Fibroblast of lung (primary cell): ENCODE results near the gene HPS1. TPM values are rescaled to one million over a fixed set of nuclear protein-coding genes. Genes with fewer than 3 reads are reported as not detected.

Experiments used
- DNase-seq, 2 donors: peaks; one replicate each; pipeline versions ENCODE4 v3.0.0 to v3.0.0-alpha.2; 2010; ENCODE audit warnings: low read depth in 2 of 2
- H2AFZ ChIP-seq: 2 replicates; pipeline ENCODE4 v1.5.1; 2012; ENCODE audit warnings: low read length, control low read depth, inconsistent platforms
- H3K27ac ChIP-seq: 2 replicates; pipeline ENCODE4 v1.5.1; 2011; ENCODE audit warnings: low read length, control low read depth; ENCODE audit not compliant: insufficient read depth
- H3K27me3 ChIP-seq: 2 replicates; pipeline ENCODE4 v1.5.1; 2011; ENCODE audit warnings: mild to moderate bottlenecking, low read length; ENCODE audit not compliant: control insufficient read depth, insufficient read depth
- H3K36me3 ChIP-seq: 2 replicates; pipeline ENCODE4 v1.5.1; 2011; ENCODE audit warnings: low read length; ENCODE audit not compliant: control insufficient read depth, insufficient read depth
- H3K4me1 ChIP-seq: 2 replicates; pipeline ENCODE4 v1.5.1; 2011; ENCODE audit warnings: low read length; ENCODE audit not compliant: control insufficient read depth, insufficient read depth; ENCODE audit errors: extremely low read depth
- H3K4me2 ChIP-seq: 2 replicates; pipeline ENCODE4 v1.5.1; 2011; ENCODE audit warnings: low read length, control low read depth; ENCODE audit not compliant: insufficient read depth; ENCODE audit errors: extremely low read depth
- H3K4me3 ChIP-seq, 4 experiments: fragments of 200-600 bp in 1 of 4; sonication (generic) in 1 of 4; replicated peaks in 1 of 4; 2 replicates each; pipeline ENCODE4 v1.5.1; 2011 to 2016; ENCODE audit warnings: low read length in 4 of 4, low read depth in 3 of 4, mild to moderate bottlenecking in 3 of 4, control low read depth in 2 of 4, inconsistent platforms in 1 of 4, mixed read lengths in 1 of 4; ENCODE audit not compliant: insufficient read depth in 1 of 4; ENCODE audit errors: control extremely low read depth in 1 of 4
- H3K79me2 ChIP-seq: 2 replicates; pipeline ENCODE4 v1.5.1; 2012; ENCODE audit warnings: mild to moderate bottlenecking, low read length, inconsistent platforms; ENCODE audit not compliant: control insufficient read depth, insufficient read depth
- H3K9ac ChIP-seq: 2 replicates; pipeline ENCODE4 v1.5.1; 2011; ENCODE audit warnings: mild to moderate bottlenecking, low read length, control low read depth; ENCODE audit not compliant: insufficient read depth
- H3K9me3 ChIP-seq: 2 replicates; pipeline ENCODE4 v1.5.1; 2012; ENCODE audit warnings: low read depth, low read length; ENCODE audit not compliant: control insufficient read depth, insufficient read depth
- H4K20me1 ChIP-seq: 2 replicates; pipeline ENCODE4 v1.5.1; 2011; ENCODE audit warnings: low read length; ENCODE audit not compliant: control insufficient read depth, insufficient read depth; ENCODE audit errors: extremely low read depth
- EZH2 ChIP-seq: IDR thresholded peaks from 2 replicates; pipeline ENCODE4 v1.5.1; 2012; ENCODE audit warnings: low read length, control low read depth, mild to moderate bottlenecking; ENCODE audit errors: missing control alignments
- polyA plus RNA-seq, 2 donors: library from polyadenylated mRNA; depleted of rRNA in 1 of 2; stranded (reverse) in 1 of 2; unstranded in 1 of 2; fragments of >200 nt; gene quantifications; 2 replicates each; pipeline ENCODE4 v1.2.1, GENCODE V29; 2011 to 2012; ENCODE audit warnings: missing spikeins in 1 of 2
- total RNA-seq: library from RNA; depleted of rRNA; stranded (reverse); fragments of >200 nt; gene quantifications from 2 replicates; pipeline ENCODE4 v1.2.1, GENCODE V29; 2014
- TF ChIP-seq, protein P1 (sequence below), 2 donors: IDR thresholded peaks in 1 of 2; conservative IDR thresholded peaks in 1 of 2; 1 replicate in 1 of 2; 2 replicates in 1 of 2; pipeline ENCODE4 v1.5.1; 2011 to 2012; ENCODE audit warnings: low read length in 2 of 2, control low read depth in 1 of 2, inconsistent platforms in 1 of 2, low read depth in 1 of 2, mild to moderate bottlenecking in 1 of 2

Gene HPS1
- total and polyA plus RNA-seq, 2 donors (not counting 1 experiment from before 2014, with no cell fraction given) = 44.6 to 58.1 TPM

DNA sequence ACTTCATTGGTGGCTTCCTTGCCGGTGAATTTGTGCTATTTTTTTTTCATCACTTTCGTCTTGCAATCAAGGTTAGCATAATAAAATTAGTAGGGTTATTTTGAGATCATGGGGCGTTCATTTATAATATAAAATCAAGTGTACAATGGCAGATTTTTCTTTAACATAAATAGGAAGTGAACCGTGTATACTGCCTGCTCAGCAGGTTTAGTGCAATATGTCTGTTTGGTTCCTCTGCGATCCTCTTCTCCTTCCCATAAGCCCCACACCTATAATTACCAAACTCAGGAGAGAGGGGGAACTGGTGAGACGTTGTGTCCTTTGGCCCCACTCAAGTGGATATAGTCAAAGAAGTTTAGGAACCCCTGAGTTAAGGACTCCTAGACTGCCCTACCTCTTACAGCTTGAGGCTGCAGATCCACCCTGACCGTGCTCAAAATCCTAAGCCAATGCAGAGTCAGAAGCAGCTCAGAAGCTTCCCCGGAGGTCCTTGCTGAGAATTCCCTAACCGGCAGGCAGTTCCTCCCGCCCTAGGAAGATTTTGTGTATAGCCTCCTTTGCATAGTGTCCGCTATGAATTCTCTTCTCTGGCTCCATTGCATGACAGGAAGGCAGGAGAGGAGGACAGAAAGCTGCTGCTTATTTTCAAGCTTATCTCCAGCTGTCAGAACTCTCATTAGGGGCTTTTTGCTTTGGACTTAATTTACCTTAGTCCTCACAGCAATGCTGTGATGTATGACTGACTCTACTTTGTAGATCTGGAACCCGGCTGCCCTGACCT, 73.3 kb downstream of the HPS1 start:
- no peaks in the 10 kb centered on the region for H3K36me3 ChIP-seq
- H3K27me3 ChIP-seq = no peaks in the 10 kb centered on the region
- no peak overlapping the region for H3K9ac ChIP-seq
- H3K27ac ChIP-seq = no peak overlapping the region
- TF ChIP-seq, protein P1, sequence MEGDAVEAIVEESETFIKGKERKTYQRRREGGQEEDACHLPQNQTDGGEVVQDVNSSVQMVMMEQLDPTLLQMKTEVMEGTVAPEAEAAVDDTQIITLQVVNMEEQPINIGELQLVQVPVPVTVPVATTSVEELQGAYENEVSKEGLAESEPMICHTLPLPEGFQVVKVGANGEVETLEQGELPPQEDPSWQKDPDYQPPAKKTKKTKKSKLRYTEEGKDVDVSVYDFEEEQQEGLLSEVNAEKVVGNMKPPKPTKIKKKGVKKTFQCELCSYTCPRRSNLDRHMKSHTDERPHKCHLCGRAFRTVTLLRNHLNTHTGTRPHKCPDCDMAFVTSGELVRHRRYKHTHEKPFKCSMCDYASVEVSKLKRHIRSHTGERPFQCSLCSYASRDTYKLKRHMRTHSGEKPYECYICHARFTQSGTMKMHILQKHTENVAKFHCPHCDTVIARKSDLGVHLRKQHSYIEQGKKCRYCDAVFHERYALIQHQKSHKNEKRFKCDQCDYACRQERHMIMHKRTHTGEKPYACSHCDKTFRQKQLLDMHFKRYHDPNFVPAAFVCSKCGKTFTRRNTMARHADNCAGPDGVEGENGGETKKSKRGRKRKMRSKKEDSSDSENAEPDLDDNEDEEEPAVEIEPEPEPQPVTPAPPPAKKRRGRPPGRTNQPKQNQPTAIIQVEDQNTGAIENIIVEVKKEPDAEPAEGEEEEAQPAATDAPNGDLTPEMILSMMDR (conservative IDR thresholded peaks at IDR 0.05 in 1 of 2, IDR thresholded peaks at IDR 0.05 in 1 of 2; ENCODE audit: low read depth in 1 of 2, low read length in 2 of 2) = no peak
- TF ChIP-seq EZH2 = no peak
- no peaks in the 10 kb centered on the region for H4K20me1 ChIP-seq
- no peak overlapping the region for H3K4me2 ChIP-seq
- H3K9me3 ChIP-seq = no peaks in the 10 kb centered on the region
- no peak overlapping the region for H3K4me3 ChIP-seq
- DNase-seq = no peak
- H2AFZ ChIP-seq = no peak overlapping the region
- peaks cover 16% of the 10 kb centered on the region for H3K4me1 ChIP-seq
- H3K79me2 ChIP-seq = no peaks in the 10 kb centered on the region

DNA sequence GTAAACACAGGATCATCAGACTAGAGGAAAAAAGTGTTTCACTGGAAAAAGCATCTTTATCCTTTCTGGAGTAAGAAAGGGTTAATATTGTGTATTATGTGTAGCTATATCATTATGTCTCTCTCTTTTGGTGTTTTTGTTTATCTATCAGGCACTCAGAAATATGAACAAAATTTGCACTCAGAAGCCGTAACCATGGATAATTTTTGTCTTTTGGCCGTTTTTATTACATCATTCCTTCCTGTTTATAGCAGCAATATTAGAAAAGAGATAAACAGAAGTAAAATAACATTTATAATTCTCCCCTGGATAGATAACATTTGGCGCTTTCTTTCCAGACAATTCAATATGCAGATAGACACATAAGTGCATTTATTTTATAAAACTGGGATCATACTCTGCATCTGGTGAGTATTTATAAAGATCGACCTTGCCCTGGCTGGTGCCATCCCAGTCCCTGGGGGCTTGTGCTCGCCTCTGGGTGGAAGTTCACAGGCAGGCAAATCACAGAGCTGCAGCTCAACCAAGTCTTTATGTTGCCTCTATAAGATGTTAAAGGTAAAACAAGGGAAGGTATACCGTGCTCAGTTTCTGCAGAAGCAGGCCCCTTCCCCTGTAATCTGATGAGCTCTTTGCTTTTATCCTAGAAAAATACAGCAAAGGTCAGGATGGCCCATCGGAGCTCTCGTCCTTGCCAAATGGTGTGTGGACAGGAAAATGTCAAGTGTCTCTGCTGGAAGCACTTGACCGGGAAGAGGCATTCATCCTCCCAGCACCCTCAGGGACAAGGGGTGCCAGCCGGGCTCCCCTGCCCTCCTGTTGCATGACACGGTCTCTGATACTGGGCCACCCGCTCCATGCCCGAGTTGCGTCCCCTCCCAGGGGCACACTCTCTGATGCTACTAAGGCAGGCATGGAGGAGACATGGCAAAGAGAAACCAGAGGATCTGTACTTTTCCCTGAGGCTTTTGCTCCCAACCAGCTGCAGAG, 75.6 kb downstream of the HPS1 start:
- no peak overlapping the region for H3K4me2 ChIP-seq
- no peaks in the 10 kb centered on the region for H3K36me3 ChIP-seq
- no peaks in the 10 kb centered on the region for H3K79me2 ChIP-seq
- no peak overlapping the region for H2AFZ ChIP-seq
- peaks cover 16% of the 10 kb centered on the region for H3K4me1 ChIP-seq
- H3K27me3 ChIP-seq = no peaks in the 10 kb centered on the region
- no peak for DNase-seq
- no peak for TF ChIP-seq EZH2
- TF ChIP-seq, protein P1 (conservative IDR thresholded peaks at IDR 0.05 in 1 of 2, IDR thresholded peaks at IDR 0.05 in 1 of 2; ENCODE audit: low read depth in 1 of 2, low read length in 2 of 2) = no peak
- H3K4me3 ChIP-seq = no peak overlapping the region
- no peak overlapping the region for H3K27ac ChIP-seq
- no peaks in the 10 kb centered on the region for H3K9me3 ChIP-seq
- no peak overlapping the region for H3K9ac ChIP-seq
- no peaks in the 10 kb centered on the region for H4K20me1 ChIP-seq

GRCh38 chr10:98369801-98370200, 76.9 kb downstream of the HPS1 start:
- no peak overlapping the region for H3K27ac ChIP-seq
- H3K4me1 ChIP-seq = peaks cover 13% of the 10 kb centered on the region
- H3K36me3 ChIP-seq = no peaks in the 10 kb centered on the region
- no peaks in the 10 kb centered on the region for H3K9me3 ChIP-seq
- TF ChIP-seq, protein P1 (conservative IDR thresholded peaks at IDR 0.05 in 1 of 2, IDR thresholded peaks at IDR 0.05 in 1 of 2; ENCODE audit: low read depth in 1 of 2, low read length in 2 of 2) = no peak
- no peak for TF ChIP-seq EZH2
- no peaks in the 10 kb centered on the region for H3K27me3 ChIP-seq
- no peak for DNase-seq
- H3K4me3 ChIP-seq = no peak overlapping the region
- H3K9ac ChIP-seq = no peak overlapping the region
- H3K79me2 ChIP-seq = no peaks in the 10 kb centered on the region
- H2AFZ ChIP-seq = no peak overlapping the region
- H3K4me2 ChIP-seq = no peak overlapping the region
- H4K20me1 ChIP-seq = no peaks in the 10 kb centered on the region
